HG02798 (cell line): Measurements from ENCODE around the gene SMAD4.
"Not testable (repeated sequence)": the region's sequence is repeated elsewhere in the genome, so short reads cannot be mapped to it uniquely, and the experiment has no call there.

Experiments used
- ATAC-seq: cut with Tn5 transposase; IDR thresholded peaks from one replicate; pipeline ENCODE4 v1.9.1; 2021; ENCODE audit warnings: mild to moderate bottlenecking; ENCODE audit not compliant: unreplicated experiment, poor library complexity

SMAD4 gene

GRCh38 chr18:51107598-51108305 lies 77.7 kb downstream of the SMAD4 start:
- no peak for ATAC-seq

GRCh38 chr18:51108330-51108729 lies 78.3 kb downstream of the SMAD4 start:
- no peak for ATAC-seq

GRCh38 chr18:51110073-51110797 lies 80.2 kb downstream of the SMAD4 start:
- ATAC-seq: peak; percentile 93

GRCh38 chr18:51111633-51112355 lies 81.8 kb downstream of the SMAD4 start:
- not testable (repeated sequence) for ATAC-seq

- not testable (repeated sequence) for ATAC-seq
Observed at GRCh38 chr18:51116996-51117395, 87.0 kb downstream of the SMAD4 start.

GRCh38 chr18:51119561-51119960 lies 89.5 kb downstream of the SMAD4 start:
- not testable (repeated sequence) for ATAC-seq

GRCh38 chr18:51119976-51120375 lies 90.0 kb downstream of the SMAD4 start:
- ATAC-seq: not testable (repeated sequence)

GRCh38 chr18:51120809-51121596 lies 91.0 kb downstream of the SMAD4 start:
- ATAC-seq: no peak

- ATAC-seq: no peak
Observed at GRCh38 chr18:51121597-51121857, 91.5 kb downstream of the SMAD4 start.

- ATAC-seq: no peak
Observed at GRCh38 chr18:51122266-51123045, 92.4 kb downstream of the SMAD4 start.

- no peak for ATAC-seq
Observed at GRCh38 chr18:51123046-51123395, 93.0 kb downstream of the SMAD4 start.

- ATAC-seq: no peak
Observed at GRCh38 chr18:51123481-51123880, 93.5 kb downstream of the SMAD4 start.

- no peak for ATAC-seq
Observed at GRCh38 chr18:51123936-51124486, 94.0 kb downstream of the SMAD4 start.

GRCh38 chr18:51125976-51126375 lies 96.0 kb downstream of the SMAD4 start:
- no peak for ATAC-seq

GRCh38 chr18:51127664-51128063 lies 97.7 kb downstream of the SMAD4 start:
- no peak for ATAC-seq

- no peak for ATAC-seq
Observed at GRCh38 chr18:51128533-51128932, 98.5 kb downstream of the SMAD4 start.

- ATAC-seq: no peak
Observed at GRCh38 chr18:51132256-51132935, 102.4 kb downstream of the SMAD4 start.

GRCh38 chr18:51133580-51134160 lies 103.7 kb downstream of the SMAD4 start:
- ATAC-seq: no peak
